K562 (cell line): ENCODE data around the gene DAGLB.

ENCODE experiments used
- BRD9 ChIP-seq: fragments of 450-650 bp; IDR thresholded peaks from 2 replicates; pipeline ENCODE4 v1.6.1; 2018; ENCODE audit warnings: low read depth; ENCODE audit not compliant: partially characterized antibody
- MEF2A ChIP-seq: IDR thresholded peaks from 2 replicates; pipeline ENCODE4 v1.6.1; 2011; ENCODE audit warnings: low read depth, mild to moderate bottlenecking, low read length, moderate library complexity; ENCODE audit not compliant: control insufficient read depth
- MXI1 ChIP-seq: IDR thresholded peaks from 2 replicates; pipeline ENCODE4 v1.6.1; 2011; ENCODE audit warnings: low read depth, mild to moderate bottlenecking, improper control_type of control experiment, low read length
- PML ChIP-seq: IDR thresholded peaks from 2 replicates; pipeline ENCODE4 v1.6.1; 2012; ENCODE audit warnings: low read length, inconsistent platforms
- SMC3 ChIP-seq: conservative IDR thresholded peaks from 2 replicates; pipeline ENCODE4 v1.6.1; 2011; ENCODE audit warnings: low read depth, low read length, improper control_type of control experiment; ENCODE audit not compliant: insufficient read depth
- ZNF263 ChIP-seq: sonication (generic); formaldehyde crosslinking; IDR thresholded peaks from 2 replicates; pipeline ENCODE4 v1.8.0; 2022; ENCODE audit warnings: mild to moderate bottlenecking, missing genetic modification reagents, borderline replicate concordance
- ZNF589 ChIP-seq: fragments of 200-800 bp; sonication (Bioruptor generic); IDR thresholded peaks from 2 replicates; pipeline ENCODE4 v1.6.1; 2016; ENCODE audit warnings: low read depth, missing genetic modification characterization, missing compliant biosample characterization
- ZZZ3 ChIP-seq: fragments of 450-650 bp; IDR thresholded peaks from 2 replicates; pipeline ENCODE4 v1.6.1; 2016; ENCODE audit warnings: antibody characterized with exemption, mild to moderate bottlenecking, moderate library complexity
- TF ChIP-seq, protein P1 (sequence below), 3 experiments: IDR thresholded peaks in 2 of 3; conservative IDR thresholded peaks in 1 of 3; 2 replicates each; pipeline ENCODE4 v1.5.1; 2011 to 2012; ENCODE audit warnings: low read length in 3 of 3, mild to moderate bottlenecking in 3 of 3, control low read depth in 2 of 3, improper control_type of control experiment in 1 of 3, inconsistent platforms in 1 of 3, low read depth in 1 of 3, mixed read lengths in 1 of 3, moderate library complexity in 1 of 3; ENCODE audit not compliant: insufficient read depth in 2 of 3
- TF ChIP-seq, protein P2 (sequence below): sonication (generic); formaldehyde crosslinking; IDR thresholded peaks from 2 replicates; pipeline ENCODE4 v1.8.0; 2022; ENCODE audit warnings: mild to moderate bottlenecking, missing genetic modification reagents, borderline replicate concordance
- TF ChIP-seq, protein P3 (sequence below), 2 experiments: fragments of 450-650 bp; formaldehyde crosslinking in 1 of 2; IDR thresholded peaks; 2 replicates each; pipeline versions ENCODE4 v1.4.0 to v1.6.1; 2014 to 2020; ENCODE audit warnings: mild to moderate bottlenecking in 2 of 2, borderline replicate concordance in 1 of 2, low read depth in 1 of 2
- TF ChIP-seq, protein P4 (sequence below): fragments of 250-450 bp; sonication (Bioruptor Pico); IDR thresholded peaks from 2 replicates; pipeline ENCODE4 v1.4.0; 2020; ENCODE audit warnings: mild to moderate bottlenecking
- TF ChIP-seq, protein P5 (sequence below): sonication (generic); formaldehyde crosslinking; IDR thresholded peaks from 2 replicates; pipeline ENCODE4 v1.8.1; 2022; ENCODE audit warnings: missing genetic modification reagents
- TF ChIP-seq, protein P6 (sequence below): fragments of 450-650 bp; formaldehyde crosslinking; IDR thresholded peaks from 2 replicates; pipeline ENCODE4 v1.4.0; 2022; ENCODE audit warnings: missing genetic modification characterization

DNA sequence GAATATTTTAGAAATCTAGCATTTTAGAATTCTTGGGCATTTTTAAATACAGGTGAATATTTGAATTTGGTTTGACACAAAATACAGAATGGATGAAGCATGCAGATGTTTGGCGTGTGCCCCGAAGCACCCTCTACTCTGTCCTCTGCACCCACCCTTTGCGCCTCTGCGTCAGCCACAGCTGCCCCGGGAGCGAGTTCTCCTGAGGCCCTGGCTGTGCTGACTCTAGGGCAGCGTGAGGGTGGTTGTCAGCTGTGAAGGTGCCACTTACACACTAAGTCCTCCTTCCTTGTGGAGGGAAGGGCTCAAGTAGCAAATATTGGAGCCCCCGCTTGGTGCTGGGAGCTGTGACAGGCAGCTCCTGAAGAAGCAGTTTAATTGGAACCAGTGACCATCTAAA lies 48.4 kb downstream of the DAGLB start:
- TF ChIP-seq MEF2A (no peak), ZNF263 (CRISPR knock-in tag) (no peak), BRD9 (no peak), PML (no peak), MXI1 (no peak), SMC3 (no peak), ZZZ3 (no peak), ZNF589 (CRISPR knock-in tag) (no peak)
- TF ChIP-seq, protein P1, sequence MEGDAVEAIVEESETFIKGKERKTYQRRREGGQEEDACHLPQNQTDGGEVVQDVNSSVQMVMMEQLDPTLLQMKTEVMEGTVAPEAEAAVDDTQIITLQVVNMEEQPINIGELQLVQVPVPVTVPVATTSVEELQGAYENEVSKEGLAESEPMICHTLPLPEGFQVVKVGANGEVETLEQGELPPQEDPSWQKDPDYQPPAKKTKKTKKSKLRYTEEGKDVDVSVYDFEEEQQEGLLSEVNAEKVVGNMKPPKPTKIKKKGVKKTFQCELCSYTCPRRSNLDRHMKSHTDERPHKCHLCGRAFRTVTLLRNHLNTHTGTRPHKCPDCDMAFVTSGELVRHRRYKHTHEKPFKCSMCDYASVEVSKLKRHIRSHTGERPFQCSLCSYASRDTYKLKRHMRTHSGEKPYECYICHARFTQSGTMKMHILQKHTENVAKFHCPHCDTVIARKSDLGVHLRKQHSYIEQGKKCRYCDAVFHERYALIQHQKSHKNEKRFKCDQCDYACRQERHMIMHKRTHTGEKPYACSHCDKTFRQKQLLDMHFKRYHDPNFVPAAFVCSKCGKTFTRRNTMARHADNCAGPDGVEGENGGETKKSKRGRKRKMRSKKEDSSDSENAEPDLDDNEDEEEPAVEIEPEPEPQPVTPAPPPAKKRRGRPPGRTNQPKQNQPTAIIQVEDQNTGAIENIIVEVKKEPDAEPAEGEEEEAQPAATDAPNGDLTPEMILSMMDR (IDR thresholded peaks at IDR 0.05 in 2 of 3, conservative IDR thresholded peaks at IDR 0.05 in 1 of 3; ENCODE audit: insufficient read depth in 2 of 3, low read depth in 1 of 3, low read length in 3 of 3) = no peak
- TF ChIP-seq, protein P2, sequence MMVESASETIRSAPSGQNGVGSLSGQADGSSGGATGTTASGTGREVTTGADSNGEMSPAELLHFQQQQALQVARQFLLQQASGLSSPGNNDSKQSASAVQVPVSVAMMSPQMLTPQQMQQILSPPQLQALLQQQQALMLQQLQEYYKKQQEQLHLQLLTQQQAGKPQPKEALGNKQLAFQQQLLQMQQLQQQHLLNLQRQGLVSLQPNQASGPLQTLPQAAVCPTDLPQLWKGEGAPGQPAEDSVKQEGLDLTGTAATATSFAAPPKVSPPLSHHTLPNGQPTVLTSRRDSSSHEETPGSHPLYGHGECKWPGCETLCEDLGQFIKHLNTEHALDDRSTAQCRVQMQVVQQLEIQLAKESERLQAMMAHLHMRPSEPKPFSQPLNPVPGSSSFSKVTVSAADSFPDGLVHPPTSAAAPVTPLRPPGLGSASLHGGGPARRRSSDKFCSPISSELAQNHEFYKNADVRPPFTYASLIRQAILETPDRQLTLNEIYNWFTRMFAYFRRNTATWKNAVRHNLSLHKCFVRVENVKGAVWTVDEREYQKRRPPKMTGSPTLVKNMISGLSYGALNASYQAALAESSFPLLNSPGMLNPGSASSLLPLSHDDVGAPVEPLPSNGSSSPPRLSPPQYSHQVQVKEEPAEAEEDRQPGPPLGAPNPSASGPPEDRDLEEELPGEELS = no peak
- TF ChIP-seq, protein P3, sequence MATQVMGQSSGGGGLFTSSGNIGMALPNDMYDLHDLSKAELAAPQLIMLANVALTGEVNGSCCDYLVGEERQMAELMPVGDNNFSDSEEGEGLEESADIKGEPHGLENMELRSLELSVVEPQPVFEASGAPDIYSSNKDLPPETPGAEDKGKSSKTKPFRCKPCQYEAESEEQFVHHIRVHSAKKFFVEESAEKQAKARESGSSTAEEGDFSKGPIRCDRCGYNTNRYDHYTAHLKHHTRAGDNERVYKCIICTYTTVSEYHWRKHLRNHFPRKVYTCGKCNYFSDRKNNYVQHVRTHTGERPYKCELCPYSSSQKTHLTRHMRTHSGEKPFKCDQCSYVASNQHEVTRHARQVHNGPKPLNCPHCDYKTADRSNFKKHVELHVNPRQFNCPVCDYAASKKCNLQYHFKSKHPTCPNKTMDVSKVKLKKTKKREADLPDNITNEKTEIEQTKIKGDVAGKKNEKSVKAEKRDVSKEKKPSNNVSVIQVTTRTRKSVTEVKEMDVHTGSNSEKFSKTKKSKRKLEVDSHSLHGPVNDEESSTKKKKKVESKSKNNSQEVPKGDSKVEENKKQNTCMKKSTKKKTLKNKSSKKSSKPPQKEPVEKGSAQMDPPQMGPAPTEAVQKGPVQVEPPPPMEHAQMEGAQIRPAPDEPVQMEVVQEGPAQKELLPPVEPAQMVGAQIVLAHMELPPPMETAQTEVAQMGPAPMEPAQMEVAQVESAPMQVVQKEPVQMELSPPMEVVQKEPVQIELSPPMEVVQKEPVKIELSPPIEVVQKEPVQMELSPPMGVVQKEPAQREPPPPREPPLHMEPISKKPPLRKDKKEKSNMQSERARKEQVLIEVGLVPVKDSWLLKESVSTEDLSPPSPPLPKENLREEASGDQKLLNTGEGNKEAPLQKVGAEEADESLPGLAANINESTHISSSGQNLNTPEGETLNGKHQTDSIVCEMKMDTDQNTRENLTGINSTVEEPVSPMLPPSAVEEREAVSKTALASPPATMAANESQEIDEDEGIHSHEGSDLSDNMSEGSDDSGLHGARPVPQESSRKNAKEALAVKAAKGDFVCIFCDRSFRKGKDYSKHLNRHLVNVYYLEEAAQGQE (IDR thresholded peaks at IDR 0.05; ENCODE audit: borderline replicate concordance) = no peak
- TF ChIP-seq, protein P3 (CRISPR knock-in tag; IDR thresholded peaks at IDR 0.05; ENCODE audit: low read depth) = no peak
- TF ChIP-seq, protein P4, sequence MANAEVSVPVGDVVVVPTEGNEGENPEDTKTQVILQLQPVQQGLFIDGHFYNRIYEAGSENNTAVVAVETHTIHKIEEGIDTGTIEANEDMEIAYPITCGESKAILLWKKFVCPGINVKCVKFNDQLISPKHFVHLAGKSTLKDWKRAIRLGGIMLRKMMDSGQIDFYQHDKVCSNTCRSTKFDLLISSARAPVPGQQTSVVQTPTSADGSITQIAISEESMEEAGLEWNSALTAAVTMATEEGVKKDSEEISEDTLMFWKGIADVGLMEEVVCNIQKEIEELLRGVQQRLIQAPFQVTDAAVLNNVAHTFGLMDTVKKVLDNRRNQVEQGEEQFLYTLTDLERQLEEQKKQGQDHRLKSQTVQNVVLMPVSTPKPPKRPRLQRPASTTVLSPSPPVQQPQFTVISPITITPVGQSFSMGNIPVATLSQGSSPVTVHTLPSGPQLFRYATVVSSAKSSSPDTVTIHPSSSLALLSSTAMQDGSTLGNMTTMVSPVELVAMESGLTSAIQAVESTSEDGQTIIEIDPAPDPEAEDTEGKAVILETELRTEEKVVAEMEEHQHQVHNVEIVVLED (CRISPR knock-in tag) = no peak
- TF ChIP-seq, protein P5, sequence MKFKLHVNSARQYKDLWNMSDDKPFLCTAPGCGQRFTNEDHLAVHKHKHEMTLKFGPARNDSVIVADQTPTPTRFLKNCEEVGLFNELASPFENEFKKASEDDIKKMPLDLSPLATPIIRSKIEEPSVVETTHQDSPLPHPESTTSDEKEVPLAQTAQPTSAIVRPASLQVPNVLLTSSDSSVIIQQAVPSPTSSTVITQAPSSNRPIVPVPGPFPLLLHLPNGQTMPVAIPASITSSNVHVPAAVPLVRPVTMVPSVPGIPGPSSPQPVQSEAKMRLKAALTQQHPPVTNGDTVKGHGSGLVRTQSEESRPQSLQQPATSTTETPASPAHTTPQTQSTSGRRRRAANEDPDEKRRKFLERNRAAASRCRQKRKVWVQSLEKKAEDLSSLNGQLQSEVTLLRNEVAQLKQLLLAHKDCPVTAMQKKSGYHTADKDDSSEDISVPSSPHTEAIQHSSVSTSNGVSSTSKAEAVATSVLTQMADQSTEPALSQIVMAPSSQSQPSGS (CRISPR knock-in tag) = no peak
- TF ChIP-seq, protein P6, sequence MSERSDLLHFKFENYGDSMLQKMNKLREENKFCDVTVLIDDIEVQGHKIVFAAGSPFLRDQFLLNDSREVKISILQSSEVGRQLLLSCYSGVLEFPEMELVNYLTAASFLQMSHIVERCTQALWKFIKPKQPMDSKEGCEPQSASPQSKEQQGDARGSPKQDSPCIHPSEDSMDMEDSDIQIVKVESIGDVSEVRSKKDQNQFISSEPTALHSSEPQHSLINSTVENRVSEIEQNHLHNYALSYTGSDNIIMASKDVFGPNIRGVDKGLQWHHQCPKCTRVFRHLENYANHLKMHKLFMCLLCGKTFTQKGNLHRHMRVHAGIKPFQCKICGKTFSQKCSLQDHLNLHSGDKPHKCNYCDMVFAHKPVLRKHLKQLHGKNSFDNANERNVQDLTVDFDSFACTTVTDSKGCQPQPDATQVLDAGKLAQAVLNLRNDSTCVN (CRISPR knock-in tag) = no peak
